Measurements from ENCODE around the gene FAM20C. TPM values are rescaled to one million over a fixed set of nuclear protein-coding genes. Genes with fewer than 3 reads are reported as not detected.

FAM20C gene
- total RNA-seq, 1 experiment from 2014 or later: 35.8 TPM

DNA sequence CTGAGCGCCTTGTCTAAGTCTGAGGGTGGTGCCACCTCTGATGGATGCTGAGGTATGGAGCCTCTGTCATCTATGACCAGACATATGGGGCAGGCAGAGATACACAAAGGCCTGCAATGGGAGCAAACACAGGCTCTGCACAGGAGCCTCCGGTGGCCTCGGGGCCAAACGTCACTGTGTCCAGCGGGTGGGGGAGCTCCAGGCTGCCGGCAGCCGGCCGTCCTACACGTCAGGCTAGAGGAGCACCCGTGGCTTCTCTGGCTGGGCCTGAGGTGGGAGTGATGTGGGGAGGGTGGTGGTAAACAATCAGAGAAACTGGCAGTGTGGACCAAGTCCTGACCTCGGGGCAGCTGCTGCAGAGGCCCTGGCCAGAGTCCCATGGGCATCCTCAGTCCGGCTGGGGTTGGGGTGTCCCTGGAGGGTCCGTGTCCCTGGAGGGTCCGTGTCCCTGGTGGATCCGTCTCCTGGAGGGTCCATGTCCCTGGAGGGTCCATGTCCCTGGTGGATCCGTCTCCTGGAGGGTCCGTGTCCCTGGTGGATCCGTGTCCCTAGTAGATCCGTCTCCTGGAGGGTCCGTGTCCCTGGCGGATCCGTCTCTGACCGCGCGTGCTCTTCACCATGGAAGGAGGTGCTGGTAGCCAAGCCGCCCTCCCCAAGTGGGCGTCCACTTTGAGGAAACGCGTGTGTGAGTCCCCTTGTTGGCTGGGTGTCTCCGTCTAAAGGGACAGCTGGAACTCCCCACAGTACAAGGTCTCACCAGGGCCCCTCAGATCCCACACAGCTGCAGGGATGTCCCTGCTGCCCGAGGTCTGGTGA is 24.2 kb upstream of the FAM20C start:
- Histone ChIP-seq H3K27me3 (replicated peaks; ENCODE audit: insufficient read depth, low read depth, low read length, poor library complexity) (no peaks in the 10 kb centered on the region), H3K4me3 (ENCODE audit: low read depth, low read length, poor library complexity, severe bottlenecking) (no peak overlapping the region), H3K36me3 (ENCODE audit: insufficient read depth, low read length, poor library complexity, severe bottlenecking) (no peaks in the 10 kb centered on the region), H3K9me3 (ENCODE audit: low read depth, low read length, poor library complexity, severe bottlenecking) (no peaks in the 10 kb centered on the region), H3K27ac (ENCODE audit: low read depth, low read length, poor library complexity, severe bottlenecking) (no peak overlapping the region), H3K4me1 (ENCODE audit: insufficient read depth, low read length, poor library complexity, severe bottlenecking) (no peaks in the 10 kb centered on the region)
- ChIA-PET POLR2A (ENCODE audit: low non-redundant PET) (no interaction called here), CTCF (no interaction called here)
- no peak for TF ChIP-seq EZH2 (IDR thresholded peaks at IDR 0.05; ENCODE audit: borderline replicate concordance, low read depth, low read length, poor library complexity, severe bottlenecking)
- TF ChIP-seq CTCF (conservative IDR thresholded peaks at IDR 0.05; ENCODE audit: low read depth, low read length): no peak
- no TSS peak for BruUV-seq (replicated peaks)
- DNase-seq (ENCODE audit: low spot score): no peak
- intact Hi-C loops (cut with micrococcal nuclease; ENCODE audit: unreplicated experiment): no loop called here

DNA sequence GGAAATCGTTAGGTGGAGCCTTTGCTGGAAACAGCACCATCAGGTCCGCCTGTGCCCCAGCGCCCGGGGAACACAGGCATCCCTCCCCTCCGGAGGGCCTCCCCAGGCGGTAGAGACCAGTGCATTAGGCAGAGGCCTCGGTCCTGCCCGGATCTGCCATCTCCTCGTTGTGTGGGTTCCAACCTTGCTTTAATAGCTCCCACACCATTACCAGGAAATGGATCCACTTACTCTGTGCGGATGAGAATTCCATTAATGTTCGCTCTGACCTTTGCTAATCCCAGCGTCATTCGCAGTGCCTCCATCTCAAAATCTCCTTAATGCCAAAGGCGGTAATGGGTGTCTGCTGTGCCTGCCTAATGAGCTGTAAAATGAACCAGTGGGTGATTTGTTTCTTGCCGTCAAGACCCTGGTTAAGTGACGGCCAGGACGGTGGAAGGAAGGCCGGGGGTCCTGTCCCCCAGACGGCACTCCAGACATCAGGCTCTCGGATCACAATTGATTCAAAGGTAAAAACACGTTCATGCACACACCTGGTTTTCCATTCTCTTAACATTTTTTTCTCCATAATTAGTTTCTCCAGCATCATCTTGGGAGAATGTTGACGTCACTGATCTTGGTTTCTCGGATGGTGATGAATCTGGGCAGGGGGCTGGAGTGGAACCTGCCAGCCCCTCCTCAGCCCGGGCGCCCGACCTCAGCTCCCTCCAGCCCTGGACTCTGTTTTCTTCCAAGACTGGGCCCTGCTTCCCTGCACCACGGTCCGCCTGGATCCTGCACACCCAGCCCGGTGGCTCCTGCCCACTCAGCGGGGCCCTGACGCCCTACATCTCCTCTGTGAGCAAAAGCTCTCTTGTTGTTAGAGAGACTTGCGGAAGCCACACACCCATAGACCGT is 22.8 kb upstream of the FAM20C start:
- Histone ChIP-seq H3K27me3 (replicated peaks; ENCODE audit: insufficient read depth, low read depth, low read length, poor library complexity) (no peaks in the 10 kb centered on the region), H3K9me3 (ENCODE audit: low read depth, low read length, poor library complexity, severe bottlenecking) (no peaks in the 10 kb centered on the region), H3K27ac (ENCODE audit: low read depth, low read length, poor library complexity, severe bottlenecking) (no peak overlapping the region), H3K4me1 (ENCODE audit: insufficient read depth, low read length, poor library complexity, severe bottlenecking) (no peaks in the 10 kb centered on the region), H3K36me3 (ENCODE audit: insufficient read depth, low read length, poor library complexity, severe bottlenecking) (no peaks in the 10 kb centered on the region), H3K4me3 (ENCODE audit: low read depth, low read length, poor library complexity, severe bottlenecking) (no peak overlapping the region)
- ChIA-PET POLR2A (ENCODE audit: low non-redundant PET) (no interaction called here), CTCF (no interaction called here)
- intact Hi-C loops (cut with micrococcal nuclease; ENCODE audit: unreplicated experiment): no loop called here
- TF ChIP-seq CTCF (conservative IDR thresholded peaks at IDR 0.05; ENCODE audit: low read depth, low read length) (no peak), EZH2 (IDR thresholded peaks at IDR 0.05; ENCODE audit: borderline replicate concordance, low read depth, low read length, poor library complexity, severe bottlenecking) (no peak)
- no TSS peak for BruUV-seq (replicated peaks)
- no peak for DNase-seq (ENCODE audit: low spot score)

DNA sequence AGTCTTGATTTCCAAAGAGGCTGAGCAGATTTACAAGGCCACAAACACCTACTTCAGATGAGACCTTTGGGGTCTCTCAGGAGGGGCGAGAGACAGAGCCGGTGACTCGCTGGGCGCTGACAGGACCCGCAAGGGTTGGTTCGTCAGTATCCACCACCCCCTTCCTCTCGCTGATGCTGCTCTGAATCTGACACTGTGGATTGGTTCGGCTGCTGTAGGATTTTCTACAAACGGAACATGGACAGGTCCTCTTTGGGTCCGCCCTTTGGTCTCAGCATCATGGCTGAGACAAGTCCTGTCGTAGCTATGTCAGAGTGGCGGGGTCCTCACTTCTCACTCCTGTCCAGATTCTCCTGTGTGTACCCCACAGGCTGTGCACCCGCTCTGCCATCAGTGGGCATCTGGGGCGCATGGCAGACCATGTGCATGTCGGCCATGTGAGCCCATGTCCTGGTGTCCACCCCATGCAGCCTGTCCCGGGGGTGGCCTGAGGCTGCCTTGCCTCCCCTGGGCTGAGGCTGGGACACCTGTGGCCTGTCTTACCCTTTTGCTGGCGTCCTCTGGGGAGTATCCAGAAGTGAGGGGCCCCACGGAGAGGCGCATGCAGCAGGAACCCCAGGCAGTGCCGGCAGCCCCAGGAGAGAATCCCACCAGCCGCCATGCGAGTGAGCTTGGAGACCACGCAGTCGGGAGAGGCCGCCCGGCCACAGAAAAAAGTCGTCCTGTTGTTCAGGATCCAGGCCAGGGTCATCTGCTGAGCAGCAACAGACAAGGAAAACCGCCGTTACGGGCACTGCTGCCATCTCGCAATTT is 21.6 kb upstream of the FAM20C start:
- no TSS peak for BruUV-seq (replicated peaks)

More for the DNA sequence above, 21.6 kb upstream of the FAM20C start:
- ChIA-PET POLR2A (ENCODE audit: low non-redundant PET) (no interaction called here), CTCF (no interaction called here)
- Histone ChIP-seq H3K27ac (ENCODE audit: low read depth, low read length, poor library complexity, severe bottlenecking) (no peak overlapping the region), H3K27me3 (replicated peaks; ENCODE audit: insufficient read depth, low read depth, low read length, poor library complexity) (no peaks in the 10 kb centered on the region), H3K4me3 (ENCODE audit: low read depth, low read length, poor library complexity, severe bottlenecking) (no peak overlapping the region), H3K4me1 (ENCODE audit: insufficient read depth, low read length, poor library complexity, severe bottlenecking) (no peaks in the 10 kb centered on the region), H3K36me3 (ENCODE audit: insufficient read depth, low read length, poor library complexity, severe bottlenecking) (no peaks in the 10 kb centered on the region), H3K9me3 (ENCODE audit: low read depth, low read length, poor library complexity, severe bottlenecking) (no peaks in the 10 kb centered on the region)
- TF ChIP-seq CTCF (conservative IDR thresholded peaks at IDR 0.05; ENCODE audit: low read depth, low read length) (no peak), EZH2 (IDR thresholded peaks at IDR 0.05; ENCODE audit: borderline replicate concordance, low read depth, low read length, poor library complexity, severe bottlenecking) (no peak)
- intact Hi-C loops (cut with micrococcal nuclease; ENCODE audit: unreplicated experiment): no loop called here
- DNase-seq (ENCODE audit: low spot score): no peak

All from A673 (cell line).